Measurements from ENCODE around the gene TLR2.

- TF ChIP-seq, protein P1, sequence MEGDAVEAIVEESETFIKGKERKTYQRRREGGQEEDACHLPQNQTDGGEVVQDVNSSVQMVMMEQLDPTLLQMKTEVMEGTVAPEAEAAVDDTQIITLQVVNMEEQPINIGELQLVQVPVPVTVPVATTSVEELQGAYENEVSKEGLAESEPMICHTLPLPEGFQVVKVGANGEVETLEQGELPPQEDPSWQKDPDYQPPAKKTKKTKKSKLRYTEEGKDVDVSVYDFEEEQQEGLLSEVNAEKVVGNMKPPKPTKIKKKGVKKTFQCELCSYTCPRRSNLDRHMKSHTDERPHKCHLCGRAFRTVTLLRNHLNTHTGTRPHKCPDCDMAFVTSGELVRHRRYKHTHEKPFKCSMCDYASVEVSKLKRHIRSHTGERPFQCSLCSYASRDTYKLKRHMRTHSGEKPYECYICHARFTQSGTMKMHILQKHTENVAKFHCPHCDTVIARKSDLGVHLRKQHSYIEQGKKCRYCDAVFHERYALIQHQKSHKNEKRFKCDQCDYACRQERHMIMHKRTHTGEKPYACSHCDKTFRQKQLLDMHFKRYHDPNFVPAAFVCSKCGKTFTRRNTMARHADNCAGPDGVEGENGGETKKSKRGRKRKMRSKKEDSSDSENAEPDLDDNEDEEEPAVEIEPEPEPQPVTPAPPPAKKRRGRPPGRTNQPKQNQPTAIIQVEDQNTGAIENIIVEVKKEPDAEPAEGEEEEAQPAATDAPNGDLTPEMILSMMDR (IDR thresholded peaks at IDR 0.05), result no peak
- no peak for TF ChIP-seq POLR2A (IDR thresholded peaks at IDR 0.05)
- TF ChIP-seq POLR2AphosphoS5 (IDR thresholded peaks at IDR 0.05), result no peak
Measured at GRCh38 chr4:153722036-153722435, 38.0 kb downstream of the TLR2 start.
